ENCODE data around the gene NRDC. TPM values are rescaled to one million over a fixed set of nuclear protein-coding genes. Genes with fewer than 3 reads are reported as not detected.
A peak's percentile ranks its signal among the peaks of the same experiment; 100 is the strongest.

Gene NRDC
- total and polyA plus RNA-seq, 10 of the 15 experiments (the other 5 are each of a cell fraction or from before 2014, with no cell fraction given) = 50.1 to 134 (median 90.4) TPM

DNA sequence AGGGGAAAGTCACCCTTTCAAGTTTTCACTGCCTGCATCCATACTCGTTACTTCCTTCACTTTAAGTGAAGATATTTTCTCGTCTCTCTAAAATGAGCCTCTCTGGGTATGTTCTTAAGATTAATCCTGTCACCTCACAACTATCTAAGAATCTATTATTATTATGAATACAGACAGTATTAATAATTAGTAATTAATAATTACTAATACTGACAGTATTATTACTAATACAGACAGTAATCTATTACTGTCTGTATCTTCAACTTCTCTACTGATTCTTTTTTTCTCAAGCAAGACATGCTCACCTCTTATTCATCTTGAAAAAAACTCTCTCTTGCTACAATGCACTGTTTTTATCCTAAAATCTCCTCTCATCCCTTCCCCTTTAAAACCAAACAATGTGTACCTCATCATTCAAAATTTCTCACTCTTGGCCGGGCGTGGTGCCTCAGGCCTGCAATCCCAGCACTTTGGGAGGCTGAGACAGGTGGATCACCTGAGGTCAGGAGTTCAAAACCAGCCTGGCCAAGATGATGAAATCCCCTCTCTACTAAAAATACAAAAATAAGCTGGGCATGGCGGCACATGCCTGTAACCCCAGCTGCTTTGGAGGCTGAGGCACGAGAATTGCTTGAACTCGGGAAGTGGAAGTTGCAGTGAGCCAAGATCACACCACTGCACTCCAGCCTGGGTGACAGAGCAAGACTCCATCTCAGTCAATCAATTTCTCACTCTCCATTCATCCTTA is 7.8 kb downstream of the NRDC start (continued):
- no peak for TF ChIP-seq MYB (IDR thresholded peaks at IDR 0.05; ENCODE audit: borderline replicate concordance, low read depth, low read length)
- peak; percentile 53; the same call in 1 of the 2 replicates for TF ChIP-seq HDGF (IDR thresholded peaks at IDR 0.05)
- TF ChIP-seq, protein P1, sequence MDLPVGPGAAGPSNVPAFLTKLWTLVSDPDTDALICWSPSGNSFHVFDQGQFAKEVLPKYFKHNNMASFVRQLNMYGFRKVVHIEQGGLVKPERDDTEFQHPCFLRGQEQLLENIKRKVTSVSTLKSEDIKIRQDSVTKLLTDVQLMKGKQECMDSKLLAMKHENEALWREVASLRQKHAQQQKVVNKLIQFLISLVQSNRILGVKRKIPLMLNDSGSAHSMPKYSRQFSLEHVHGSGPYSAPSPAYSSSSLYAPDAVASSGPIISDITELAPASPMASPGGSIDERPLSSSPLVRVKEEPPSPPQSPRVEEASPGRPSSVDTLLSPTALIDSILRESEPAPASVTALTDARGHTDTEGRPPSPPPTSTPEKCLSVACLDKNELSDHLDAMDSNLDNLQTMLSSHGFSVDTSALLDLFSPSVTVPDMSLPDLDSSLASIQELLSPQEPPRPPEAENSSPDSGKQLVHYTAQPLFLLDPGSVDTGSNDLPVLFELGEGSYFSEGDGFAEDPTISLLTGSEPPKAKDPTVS (IDR thresholded peaks at IDR 0.05; ENCODE audit: low read depth, low read length) = no peak
- TF ChIP-seq GATAD2B (conservative IDR thresholded peaks at IDR 0.05; ENCODE audit: low read depth) = no peak
- TF ChIP-seq NR2F1 (conservative IDR thresholded peaks at IDR 0.05) = peak; percentile 21; the same call in 1 of the 2 replicates
- TF ChIP-seq, protein P2, sequence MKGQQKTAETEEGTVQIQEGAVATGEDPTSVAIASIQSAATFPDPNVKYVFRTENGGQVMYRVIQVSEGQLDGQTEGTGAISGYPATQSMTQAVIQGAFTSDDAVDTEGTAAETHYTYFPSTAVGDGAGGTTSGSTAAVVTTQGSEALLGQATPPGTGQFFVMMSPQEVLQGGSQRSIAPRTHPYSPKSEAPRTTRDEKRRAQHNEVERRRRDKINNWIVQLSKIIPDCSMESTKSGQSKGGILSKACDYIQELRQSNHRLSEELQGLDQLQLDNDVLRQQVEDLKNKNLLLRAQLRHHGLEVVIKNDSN (IDR thresholded peaks at IDR 0.05; ENCODE audit: borderline replicate concordance, extremely low read length, insufficient read depth, low read depth, low read length) = no peak
- TF ChIP-seq RAD21 (IDR thresholded peaks at IDR 0.05; ENCODE audit: insufficient read depth, low read depth, low read length) = no peak
- TF ChIP-seq BACH1 (IDR thresholded peaks at IDR 0.05; ENCODE audit: borderline replicate concordance) = no peak
- no peak for TF ChIP-seq KLF5 (IDR thresholded peaks at IDR 0.05; ENCODE audit: partially characterized antibody)
- TF ChIP-seq SIN3A (IDR thresholded peaks at IDR 0.05; ENCODE audit: low read depth, low read length) = no peak
- TF ChIP-seq, protein P3, sequence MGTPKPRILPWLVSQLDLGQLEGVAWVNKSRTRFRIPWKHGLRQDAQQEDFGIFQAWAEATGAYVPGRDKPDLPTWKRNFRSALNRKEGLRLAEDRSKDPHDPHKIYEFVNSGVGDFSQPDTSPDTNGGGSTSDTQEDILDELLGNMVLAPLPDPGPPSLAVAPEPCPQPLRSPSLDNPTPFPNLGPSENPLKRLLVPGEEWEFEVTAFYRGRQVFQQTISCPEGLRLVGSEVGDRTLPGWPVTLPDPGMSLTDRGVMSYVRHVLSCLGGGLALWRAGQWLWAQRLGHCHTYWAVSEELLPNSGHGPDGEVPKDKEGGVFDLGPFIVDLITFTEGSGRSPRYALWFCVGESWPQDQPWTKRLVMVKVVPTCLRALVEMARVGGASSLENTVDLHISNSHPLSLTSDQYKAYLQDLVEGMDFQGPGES (IDR thresholded peaks at IDR 0.05) = no peak
- no peak for TF ChIP-seq CREM (IDR thresholded peaks at IDR 0.05; ENCODE audit: low read depth)
- peak; percentile 37; the same call in 1 of the 2 replicates for TF ChIP-seq IKZF1 (conservative IDR thresholded peaks at IDR 0.05)
- 0 out of 2 replicates have a peak, but pooled peaks have one; percentile 17 for TF ChIP-seq DPF2 (IDR thresholded peaks at IDR 0.05)
- no peak; the same call in 1 of the 2 replicates for TF ChIP-seq LARP7 (IDR thresholded peaks at IDR 0.05)
- no peak for TF ChIP-seq PAX5 (IDR thresholded peaks at IDR 0.05; ENCODE audit: borderline replicate concordance, low read depth, low read length)
- no peak for TF ChIP-seq SUZ12 (IDR thresholded peaks at IDR 0.05; ENCODE audit: unreplicated experiment)
- no peak for TF ChIP-seq TBL1XR1 (IDR thresholded peaks at IDR 0.05; ENCODE audit: low read depth, low read length)
- TF ChIP-seq SREBF2 (IDR thresholded peaks at IDR 0.05; ENCODE audit: low read length) = no peak
- TF ChIP-seq, protein P4, sequence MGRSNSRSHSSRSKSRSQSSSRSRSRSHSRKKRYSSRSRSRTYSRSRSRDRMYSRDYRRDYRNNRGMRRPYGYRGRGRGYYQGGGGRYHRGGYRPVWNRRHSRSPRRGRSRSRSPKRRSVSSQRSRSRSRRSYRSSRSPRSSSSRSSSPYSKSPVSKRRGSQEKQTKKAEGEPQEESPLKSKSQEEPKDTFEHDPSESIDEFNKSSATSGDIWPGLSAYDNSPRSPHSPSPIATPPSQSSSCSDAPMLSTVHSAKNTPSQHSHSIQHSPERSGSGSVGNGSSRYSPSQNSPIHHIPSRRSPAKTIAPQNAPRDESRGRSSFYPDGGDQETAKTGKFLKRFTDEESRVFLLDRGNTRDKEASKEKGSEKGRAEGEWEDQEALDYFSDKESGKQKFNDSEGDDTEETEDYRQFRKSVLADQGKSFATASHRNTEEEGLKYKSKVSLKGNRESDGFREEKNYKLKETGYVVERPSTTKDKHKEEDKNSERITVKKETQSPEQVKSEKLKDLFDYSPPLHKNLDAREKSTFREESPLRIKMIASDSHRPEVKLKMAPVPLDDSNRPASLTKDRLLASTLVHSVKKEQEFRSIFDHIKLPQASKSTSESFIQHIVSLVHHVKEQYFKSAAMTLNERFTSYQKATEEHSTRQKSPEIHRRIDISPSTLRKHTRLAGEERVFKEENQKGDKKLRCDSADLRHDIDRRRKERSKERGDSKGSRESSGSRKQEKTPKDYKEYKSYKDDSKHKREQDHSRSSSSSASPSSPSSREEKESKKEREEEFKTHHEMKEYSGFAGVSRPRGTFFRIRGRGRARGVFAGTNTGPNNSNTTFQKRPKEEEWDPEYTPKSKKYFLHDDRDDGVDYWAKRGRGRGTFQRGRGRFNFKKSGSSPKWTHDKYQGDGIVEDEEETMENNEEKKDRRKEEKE (IDR thresholded peaks at IDR 0.05) = no peak
- TF ChIP-seq CEBPB (IDR thresholded peaks at IDR 0.05; ENCODE audit: borderline replicate concordance in 1 of 2, low read depth in 2 of 2, low read length in 2 of 2) = no peak
- no peak for TF ChIP-seq SIX5 (IDR thresholded peaks at IDR 0.05; ENCODE audit: low read depth, low read length, severe bottlenecking)

All from GM12878 (cell line).